HUES64 (cell line): ENCODE data around the gene NOTUM.

Experiments
- H3K27ac ChIP-seq: 2 replicates; pipeline ENCODE4 v1.7.0; 2013; ENCODE audit warnings: low read depth, low read length, inconsistent platforms
- H3K27me3 ChIP-seq: 2 replicates; pipeline ENCODE4 v1.6.1; 2013; ENCODE audit warnings: mild to moderate bottlenecking, low read length; ENCODE audit not compliant: insufficient read depth
- H3K36me3 ChIP-seq: 2 replicates; pipeline ENCODE4 v1.6.1; 2013; ENCODE audit warnings: mild to moderate bottlenecking, low read length; ENCODE audit not compliant: insufficient read depth
- H3K4me1 ChIP-seq: 2 replicates; pipeline ENCODE4 v1.6.1; 2013; ENCODE audit warnings: mild to moderate bottlenecking, low read length, moderate library complexity; ENCODE audit not compliant: insufficient read depth
- H3K4me3 ChIP-seq: 2 replicates; pipeline ENCODE4 v1.5.1; 2013; ENCODE audit warnings: mild to moderate bottlenecking, low read length, moderate library complexity
- H3K9ac ChIP-seq: 2 replicates; pipeline ENCODE4 v1.6.1; 2013; ENCODE audit warnings: mild to moderate bottlenecking, low read depth, low read length
- H3K9me3 ChIP-seq: 2 replicates; pipeline ENCODE4 v1.6.1; 2013; ENCODE audit warnings: low read depth, low read length; ENCODE audit not compliant: insufficient read depth
- WGBS: fragments of 150-250, 120-280 bp; methylation state at CpG from one replicate; pipeline ENCODE4 v1.1.7; 2013; ENCODE audit warnings: missing lambda C conversion rate; 5-methylcytosine and 5-hydroxymethylcytosine counted together

The NOTUM gene

GRCh38 chr17:81908793-81909192 is 52.2 kb downstream of the NOTUM start:
- whole genome bisulfite sequencing, result 95% methylated on average over 11 of the region's 11 CpGs
- Histone ChIP-seq H3K4me3 (no peak overlapping the region), H3K27me3 (peaks cover 10% of the 10 kb centered on the region), H3K9ac (no peak overlapping the region), H3K27ac (no peak overlapping the region), H3K36me3 (peaks cover 19% of the 10 kb centered on the region), H3K9me3 (no peaks in the 10 kb centered on the region), H3K4me1 (no peaks in the 10 kb centered on the region)

- H3K9me3 ChIP-seq, result no peaks in the 10 kb centered on the region
- H3K27ac ChIP-seq, result no peak overlapping the region
- H3K36me3 ChIP-seq, result 0 out of 2 replicates have a peak, but pooled peaks cover 7% of the 10 kb centered on the region
- WGBS, result 94% methylated on average over 26 of the region's 26 CpGs
- no peak overlapping the region for H3K4me3 ChIP-seq
- no peaks in the 10 kb centered on the region for H3K4me1 ChIP-seq
- no peak overlapping the region for H3K9ac ChIP-seq
- H3K27me3 ChIP-seq, result peaks cover 16% of the 10 kb centered on the region
Measured at GRCh38 chr17:81907219-81908145, 53.5 kb downstream of the NOTUM start.

GRCh38 chr17:81906476-81907218 is 54.3 kb downstream of the NOTUM start:
- H3K9me3 ChIP-seq, result no peaks in the 10 kb centered on the region
- peaks cover 25% of the 10 kb centered on the region for H3K27me3 ChIP-seq
- H3K27ac ChIP-seq, result no peak overlapping the region
- no peak overlapping the region for H3K4me3 ChIP-seq
- H3K36me3 ChIP-seq, result 0 out of 2 replicates have a peak, but pooled peaks cover 7% of the 10 kb centered on the region
- 91% methylated on average over 15 of the region's 15 CpGs for WGBS
- no peaks in the 10 kb centered on the region for H3K4me1 ChIP-seq
- no peak overlapping the region for H3K9ac ChIP-seq

- Histone ChIP-seq H3K27ac (no peak overlapping the region), H3K4me1 (no peaks in the 10 kb centered on the region), H3K27me3 (peaks cover 31% of the 10 kb centered on the region), H3K36me3 (0 out of 2 replicates have a peak, but pooled peaks cover 7% of the 10 kb centered on the region), H3K4me3 (no peak overlapping the region), H3K9ac (no peak overlapping the region), H3K9me3 (no peaks in the 10 kb centered on the region)
- WGBS, result 97% methylated on average over 10 of the region's 10 CpGs
Measured at GRCh38 chr17:81905993-81906392, 55.0 kb downstream of the NOTUM start.

GRCh38 chr17:81905424-81905875 is 55.5 kb downstream of the NOTUM start:
- Histone ChIP-seq H3K36me3 (0 out of 2 replicates have a peak, but pooled peaks cover 7% of the 10 kb centered on the region), H3K9me3 (no peaks in the 10 kb centered on the region), H3K9ac (no peak overlapping the region), H3K4me3 (no peak overlapping the region), H3K4me1 (no peaks in the 10 kb centered on the region), H3K27ac (no peak overlapping the region), H3K27me3 (peaks cover 32% of the 10 kb centered on the region)
- WGBS, result 93% methylated on average over 16 of the region's 16 CpGs

GRCh38 chr17:81904600-81905423 is 56.2 kb downstream of the NOTUM start:
- Histone ChIP-seq H3K27ac (no peak overlapping the region), H3K36me3 (peaks cover 10% of the 10 kb centered on the region; the same call in 1 of the 2 replicates), H3K9ac (no peak overlapping the region), H3K4me1 (no peaks in the 10 kb centered on the region), H3K27me3 (peaks cover 25% of the 10 kb centered on the region), H3K9me3 (no peaks in the 10 kb centered on the region), H3K4me3 (no peak overlapping the region)
- 93% methylated on average over 28 of the region's 28 CpGs for whole genome bisulfite sequencing

- H3K4me1 ChIP-seq, result no peaks in the 10 kb centered on the region
- 96% methylated on average over 24 of the region's 24 CpGs for WGBS
- no peak overlapping the region for H3K9ac ChIP-seq
- H3K36me3 ChIP-seq, result peaks cover 11% of the 10 kb centered on the region; the same call in 1 of the 2 replicates
- peaks cover 25% of the 10 kb centered on the region for H3K27me3 ChIP-seq
- no peaks in the 10 kb centered on the region for H3K9me3 ChIP-seq
- H3K27ac ChIP-seq, result no peak overlapping the region
- no peak overlapping the region for H3K4me3 ChIP-seq
Measured at GRCh38 chr17:81903896-81904599, 56.9 kb downstream of the NOTUM start.

- Histone ChIP-seq H3K36me3 (peaks cover 14% of the 10 kb centered on the region), H3K4me1 (no peaks in the 10 kb centered on the region; the same call in 1 of the 2 replicates), H3K4me3 (no peak overlapping the region), H3K27me3 (peaks cover 25% of the 10 kb centered on the region), H3K9me3 (no peaks in the 10 kb centered on the region), H3K27ac (no peak overlapping the region), H3K9ac (no peak overlapping the region)
- 94% methylated on average over 10 of the region's 10 CpGs for WGBS
Measured at GRCh38 chr17:81903415-81903831, 57.6 kb downstream of the NOTUM start.

GRCh38 chr17:81902653-81903414 is 58.2 kb downstream of the NOTUM start:
- H3K36me3 ChIP-seq, result peaks cover 20% of the 10 kb centered on the region
- H3K27me3 ChIP-seq, result peaks cover 25% of the 10 kb centered on the region
- 60% methylated on average over 47 of the region's 47 CpGs for WGBS
- H3K4me3 ChIP-seq, result peak overlapping the region; percentile 49
- H3K9ac ChIP-seq, result peak overlapping the region; percentile 58; the same call in 1 of the 2 replicates
- H3K27ac ChIP-seq, result no peak overlapping the region
- no peaks in the 10 kb centered on the region; the same call in 1 of the 2 replicates for H3K4me1 ChIP-seq
- no peaks in the 10 kb centered on the region for H3K9me3 ChIP-seq
